DOHH2 (cell line): ENCODE results near the gene FUT8.

Experiments used
- CTCF ChIP-seq: fragments of 200-600 bp; sonication (generic); IDR thresholded peaks from one replicate; pipeline ENCODE4 v1.5.1; 2014; ENCODE audit warnings: antibody characterized with exemption, mild to moderate bottlenecking, low read depth, low read length; ENCODE audit not compliant: poor library complexity, severe bottlenecking
- EZH2phosphoT487 ChIP-seq: fragments of 200-600 bp; sonication (generic); IDR thresholded peaks from 2 replicates; pipeline ENCODE4 v1.6.1; 2017; ENCODE audit warnings: borderline replicate concordance, mild to moderate bottlenecking, antibody characterized with exemption, low read length, moderate library complexity, mixed read lengths

DNA sequence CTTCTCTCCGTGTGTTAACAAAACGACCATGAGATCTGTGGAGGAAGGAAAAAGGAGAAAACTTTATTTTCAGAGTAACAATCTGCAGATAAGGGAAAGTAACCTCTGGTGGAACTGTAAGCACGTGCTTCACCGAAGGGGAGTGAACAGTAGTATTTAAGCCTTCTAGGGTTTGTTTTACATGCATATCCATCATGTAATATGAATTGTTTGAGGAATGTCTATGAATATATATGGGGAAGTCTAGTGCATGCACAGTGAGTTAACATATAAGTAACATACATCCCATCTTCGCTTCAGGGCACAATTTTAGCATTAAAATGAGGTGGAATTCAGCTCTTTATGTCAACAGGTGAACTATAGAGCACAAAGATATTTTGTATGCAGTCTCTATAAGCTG lies 101.1 kb downstream of the FUT8 start:
- TF ChIP-seq CTCF (no peak), EZH2phosphoT487 (no peak)
